Measurements from ENCODE around the gene TMEM132D. TPM values are rescaled to one million over a fixed set of nuclear protein-coding genes. Genes with fewer than 3 reads are reported as not detected.

Gene TMEM132D
- total RNA-seq, 2 donors from 2014 or later = 4.4 to 14.2 TPM

- Histone ChIP-seq H3K27ac (ENCODE audit: low read depth, low read length) (no peak overlapping the region), H3K27me3 (ENCODE audit: control insufficient read depth, insufficient read depth, low read length, poor library complexity, severe bottlenecking) (no peaks in the 10 kb centered on the region), H3K4me1 (ENCODE audit: control insufficient read depth, insufficient read depth, low read length) (no peaks in the 10 kb centered on the region), H3K36me3 (ENCODE audit: control insufficient read depth, insufficient read depth, low read length) (no peaks in the 10 kb centered on the region), H3K9ac (ENCODE audit: extremely low read depth, low read length, poor library complexity, severe bottlenecking) (no peak overlapping the region), H3K9me3 (ENCODE audit: control insufficient read depth, low read length) (no peaks in the 10 kb centered on the region), H3K4me3 (ENCODE audit: low read length) (no peak overlapping the region)
- DNase-seq = no peak
- TF ChIP-seq, protein P1, sequence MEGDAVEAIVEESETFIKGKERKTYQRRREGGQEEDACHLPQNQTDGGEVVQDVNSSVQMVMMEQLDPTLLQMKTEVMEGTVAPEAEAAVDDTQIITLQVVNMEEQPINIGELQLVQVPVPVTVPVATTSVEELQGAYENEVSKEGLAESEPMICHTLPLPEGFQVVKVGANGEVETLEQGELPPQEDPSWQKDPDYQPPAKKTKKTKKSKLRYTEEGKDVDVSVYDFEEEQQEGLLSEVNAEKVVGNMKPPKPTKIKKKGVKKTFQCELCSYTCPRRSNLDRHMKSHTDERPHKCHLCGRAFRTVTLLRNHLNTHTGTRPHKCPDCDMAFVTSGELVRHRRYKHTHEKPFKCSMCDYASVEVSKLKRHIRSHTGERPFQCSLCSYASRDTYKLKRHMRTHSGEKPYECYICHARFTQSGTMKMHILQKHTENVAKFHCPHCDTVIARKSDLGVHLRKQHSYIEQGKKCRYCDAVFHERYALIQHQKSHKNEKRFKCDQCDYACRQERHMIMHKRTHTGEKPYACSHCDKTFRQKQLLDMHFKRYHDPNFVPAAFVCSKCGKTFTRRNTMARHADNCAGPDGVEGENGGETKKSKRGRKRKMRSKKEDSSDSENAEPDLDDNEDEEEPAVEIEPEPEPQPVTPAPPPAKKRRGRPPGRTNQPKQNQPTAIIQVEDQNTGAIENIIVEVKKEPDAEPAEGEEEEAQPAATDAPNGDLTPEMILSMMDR (conservative IDR thresholded peaks at IDR 0.05) = no peak
- H3K9me3 Mint-ChIP-seq = no peaks in the 10 kb centered on the region
- H3K27ac Mint-ChIP-seq = no peak overlapping the region
- H3K4me3 Mint-ChIP-seq = no peak overlapping the region
- 70 to 88% methylated on average over 1 of the region's 1 CpG for WGBS, 2 experiments (ENCODE audit: insufficient coverage in 1 of 2, insufficient read length in 1 of 2)
- H3K27me3 Mint-ChIP-seq (ENCODE audit: insufficient read depth) = no peaks in the 10 kb centered on the region
- no peaks in the 10 kb centered on the region for H3K36me3 Mint-ChIP-seq (ENCODE audit: low read depth)
- H3K4me1 Mint-ChIP-seq = peaks cover 15% of the 10 kb centered on the region
Observed at GRCh38 chr12:129385637-129385990, 518.2 kb downstream of the TMEM132D start.

GRCh38 chr12:129383956-129384355 lies 519.9 kb downstream of the TMEM132D start:
- Mint-ChIP-seq H3K27me3 (ENCODE audit: insufficient read depth) (no peaks in the 10 kb centered on the region), H3K4me1 (peaks cover 15% of the 10 kb centered on the region), H3K4me3 (no peak overlapping the region), H3K27ac (no peak overlapping the region), H3K36me3 (ENCODE audit: low read depth) (no peaks in the 10 kb centered on the region), H3K9me3 (no peaks in the 10 kb centered on the region)
- H3K9me3 ChIP-seq (ENCODE audit: control insufficient read depth, low read length) = no peaks in the 10 kb centered on the region
- H3K4me3 ChIP-seq (ENCODE audit: low read length) = no peak overlapping the region
- no peak overlapping the region for H3K9ac ChIP-seq (ENCODE audit: extremely low read depth, low read length, poor library complexity, severe bottlenecking)
- no peaks in the 10 kb centered on the region for H3K27me3 ChIP-seq (ENCODE audit: control insufficient read depth, insufficient read depth, low read length, poor library complexity, severe bottlenecking)
- no peaks in the 10 kb centered on the region for H3K4me1 ChIP-seq (ENCODE audit: control insufficient read depth, insufficient read depth, low read length)
- no peaks in the 10 kb centered on the region for H3K36me3 ChIP-seq (ENCODE audit: control insufficient read depth, insufficient read depth, low read length)
- no peak overlapping the region for H3K27ac ChIP-seq (ENCODE audit: low read depth, low read length)
- 93 to 96% methylated on average over 7 to 9 of the region's 9 CpGs for WGBS, 2 experiments (ENCODE audit: insufficient coverage in 1 of 2, insufficient read length in 1 of 2)
- TF ChIP-seq, protein P1 (conservative IDR thresholded peaks at IDR 0.05) = no peak
- no peak for DNase-seq

DNA sequence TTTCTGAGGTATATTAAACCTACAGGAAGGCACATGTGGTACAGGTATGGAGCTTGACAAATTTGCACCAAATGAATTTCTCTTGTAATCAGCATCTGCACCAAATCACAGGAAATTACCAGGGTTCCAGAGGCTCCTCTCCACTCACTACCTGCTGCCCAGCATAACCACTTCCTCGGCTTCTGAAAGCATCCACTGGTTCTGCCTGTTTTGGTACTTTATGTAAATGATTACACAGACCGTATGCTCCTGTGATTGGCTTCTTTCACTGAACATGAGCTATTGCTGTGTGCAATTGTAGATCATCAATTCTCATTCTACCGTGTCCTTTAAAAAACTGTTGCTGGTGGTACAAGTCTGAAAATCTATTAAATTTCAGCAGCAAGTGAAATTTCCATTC lies 522.1 kb downstream of the TMEM132D start:
- no peak overlapping the region for H3K4me3 Mint-ChIP-seq
- peaks cover 7% of the 10 kb centered on the region for H3K9me3 ChIP-seq (ENCODE audit: control insufficient read depth, low read length)
- no peaks in the 10 kb centered on the region for H3K27me3 ChIP-seq (ENCODE audit: control insufficient read depth, insufficient read depth, low read length, poor library complexity, severe bottlenecking)
- H3K36me3 ChIP-seq (ENCODE audit: control insufficient read depth, insufficient read depth, low read length) = no peaks in the 10 kb centered on the region
- H3K4me1 Mint-ChIP-seq = peaks cover 15% of the 10 kb centered on the region
- no peaks in the 10 kb centered on the region for H3K4me1 ChIP-seq (ENCODE audit: control insufficient read depth, insufficient read depth, low read length)
- TF ChIP-seq, protein P1 (conservative IDR thresholded peaks at IDR 0.05) = no peak
- WGBS, 2 experiments (ENCODE audit: insufficient coverage in 1 of 2, insufficient read length in 1 of 2) = 60 to 81% methylated on average over 3 of the region's 3 CpGs
- H3K36me3 Mint-ChIP-seq (ENCODE audit: low read depth) = peaks cover 6% of the 10 kb centered on the region
- H3K27me3 Mint-ChIP-seq (ENCODE audit: insufficient read depth) = no peaks in the 10 kb centered on the region
- no peak overlapping the region for H3K4me3 ChIP-seq (ENCODE audit: low read length)
- H3K27ac ChIP-seq (ENCODE audit: low read depth, low read length) = no peak overlapping the region
- H3K9ac ChIP-seq (ENCODE audit: extremely low read depth, low read length, poor library complexity, severe bottlenecking) = no peak overlapping the region
- H3K27ac Mint-ChIP-seq = no peak overlapping the region
- peaks cover 8% of the 10 kb centered on the region for H3K9me3 Mint-ChIP-seq
- no peak for DNase-seq
